Prostate gland (tissue), 2 donors: Measurements from ENCODE around the gene SLIT1. TPM values are rescaled to one million over a fixed set of nuclear protein-coding genes. Genes with fewer than 3 reads are reported as not detected.

ENCODE experiments used
- DNase-seq: peaks from one replicate; pipeline ENCODE4 v3.0.0-alpha.2; 2019; ENCODE audit warnings: low spot score
- H3K27ac ChIP-seq, 2 donors: fragments of 200-600 bp; sonication (generic); 2 replicates each; pipeline ENCODE4 v1.5.1; 2017 to 2019
- H3K27me3 ChIP-seq: fragments of 200-600 bp; sonication (generic); replicated peaks from 2 replicates; pipeline ENCODE4 v1.5.1; 2019; ENCODE audit not compliant: insufficient read depth
- H3K36me3 ChIP-seq, 2 donors: fragments of 200-600 bp; sonication (generic); 1 replicate in 1 of 2; 2 replicates in 1 of 2; pipeline versions ENCODE4 v1.5.1 to v1.8.1; 2017 to 2019
- H3K4me1 ChIP-seq: fragments of 200-600 bp; sonication (generic); replicated peaks from 2 replicates; pipeline ENCODE4 v1.5.1; 2019
- H3K4me3 ChIP-seq, 2 donors: fragments of 200-600 bp; sonication (generic); 2 replicates each; pipeline ENCODE4 v1.5.1; 2017 to 2019
- H3K9me3 ChIP-seq: fragments of 200-600 bp; sonication (generic); 2 replicates; pipeline ENCODE4 v1.5.1; 2017
- CTCF ChIP-seq, 4 experiments: fragments of 200-600 bp in 2 of 4; fragments of 450-650 bp in 2 of 4; sonication (generic) in 2 of 4; IDR thresholded peaks; 1 replicate in 3 of 4; 2 replicates in 1 of 4; pipeline ENCODE4 v1.5.1; 2016 to 2019; ENCODE audit warnings: antibody characterized with exemption in 4 of 4, mild to moderate bottlenecking in 2 of 4, moderate library complexity in 2 of 4
- POLR2A ChIP-seq: fragments of 450-650 bp; IDR thresholded peaks from one replicate; pipeline ENCODE4 v1.6.1; 2016; ENCODE audit warnings: antibody characterized with exemption, mild to moderate bottlenecking
- POLR2AphosphoS5 ChIP-seq: sonication (generic); formaldehyde crosslinking; IDR thresholded peaks from one replicate; pipeline ENCODE4 v1.6.1; 2017; ENCODE audit warnings: antibody characterized with exemption
- WGBS: methylation state at CpG from one replicate; pipeline ENCODE4 v1.1.5; 2018; 5-methylcytosine and 5-hydroxymethylcytosine counted together
- intact Hi-C: fragments of 100-400 bp; cut with DNase I; formaldehyde crosslinking; loops from one replicate; pipeline ENCODE4 v1.14.2; 2022
- total RNA-seq, 2 donors: library from RNA; depleted of rRNA; stranded (reverse); fragments of >200 nt; gene quantifications; one replicate each; pipeline ENCODE4 v1.1.0, GENCODE V29; 2016

The SLIT1 gene
- total RNA-seq, 2 donors from 2014 or later = 0.59 to 0.91 TPM

- no peaks in the 10 kb centered on the region for H3K36me3 ChIP-seq
- peaks cover under 1% of the 10 kb centered on the region for H3K27me3 ChIP-seq
- H3K4me1 ChIP-seq = peaks cover 5% of the 10 kb centered on the region
- intact Hi-C loops = no loop called here
- no peak for TF ChIP-seq POLR2AphosphoS5
- TF ChIP-seq POLR2A = no peak
- no peak for TF ChIP-seq CTCF (IDR thresholded peaks at IDR 0.05)
- 96% methylated on average over 2 of the region's 2 CpGs for WGBS
- no peak overlapping the region for H3K27ac ChIP-seq
- no peaks in the 10 kb centered on the region for H3K9me3 ChIP-seq
- H3K4me3 ChIP-seq = no peak overlapping the region
- no peak for DNase-seq
Measured at GRCh38 chr10:97190450-97190849, 4.7 kb upstream of the SLIT1 start.

DNA sequence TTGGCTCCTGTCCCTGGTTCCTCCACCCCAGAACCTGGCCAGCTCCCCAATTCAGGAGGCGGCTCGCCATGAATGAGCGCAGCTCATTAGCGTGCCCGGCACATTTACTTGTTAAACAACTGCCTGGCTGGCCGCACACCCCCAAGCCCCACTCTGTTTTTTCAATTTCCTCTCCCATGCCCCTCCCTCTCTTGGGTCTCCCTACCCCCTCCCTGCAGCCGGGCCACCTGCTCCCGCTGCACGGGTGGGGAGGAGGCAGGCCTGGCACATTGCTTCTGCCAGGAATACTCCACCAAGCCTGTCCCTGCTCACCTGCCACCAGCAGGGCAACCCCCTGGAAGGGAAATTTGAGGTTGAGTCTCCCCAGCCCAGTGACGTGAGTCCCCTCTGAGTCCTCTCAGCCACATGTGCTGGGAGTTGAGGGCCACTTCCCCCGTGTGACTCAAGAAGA, 2.5 kb upstream of the SLIT1 start:
- TF ChIP-seq CTCF (IDR thresholded peaks at IDR 0.05) = no peak
- TF ChIP-seq POLR2A = no peak
- TF ChIP-seq POLR2AphosphoS5 = no peak
- intact Hi-C loops = no loop called here
- Histone ChIP-seq H3K36me3 (no peaks in the 10 kb centered on the region), H3K9me3 (no peaks in the 10 kb centered on the region), H3K27ac (no peak overlapping the region), H3K27me3 (peaks cover 5% of the 10 kb centered on the region), H3K4me1 (peaks cover 7% of the 10 kb centered on the region), H3K4me3 (no peak overlapping the region)
- 50% methylated on average over 11 of the region's 11 CpGs for WGBS
- DNase-seq = no peak

- Histone ChIP-seq H3K4me1 (peaks cover 7% of the 10 kb centered on the region), H3K36me3 (no peaks in the 10 kb centered on the region), H3K27ac (no peak overlapping the region), H3K27me3 (peaks cover 5% of the 10 kb centered on the region), H3K9me3 (no peaks in the 10 kb centered on the region), H3K4me3 (no peak overlapping the region)
- TF ChIP-seq POLR2AphosphoS5 (no peak), CTCF (IDR thresholded peaks at IDR 0.05) (no peak), POLR2A (no peak)
- DNase-seq = no peak
- 96% methylated on average over 18 of the region's 18 CpGs for whole genome bisulfite sequencing
- intact Hi-C loops = no loop called here
Measured at GRCh38 chr10:97186911-97187310, 1.2 kb upstream of the SLIT1 start.

DNA sequence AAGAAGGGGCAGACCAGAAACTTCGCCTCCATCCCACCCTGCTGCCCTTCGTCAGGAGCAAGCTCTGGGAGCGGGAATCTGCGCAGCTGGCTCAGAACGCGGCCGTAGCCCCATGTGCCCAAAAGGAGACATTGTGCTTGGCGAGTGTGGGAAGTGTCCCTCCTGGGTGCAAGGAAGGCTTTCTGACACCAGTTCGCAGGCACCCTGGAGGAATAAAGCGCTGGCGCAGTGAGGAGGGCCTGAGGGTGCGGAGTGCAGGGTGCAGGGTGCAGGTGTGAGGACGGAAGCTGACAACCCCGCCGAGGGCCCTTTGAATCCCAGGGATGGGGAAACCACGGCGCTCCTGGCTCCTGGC, 811 bp downstream of the SLIT1 start:
- Histone ChIP-seq H3K27me3 (peaks cover 5% of the 10 kb centered on the region), H3K9me3 (no peaks in the 10 kb centered on the region), H3K4me1 (peaks cover 7% of the 10 kb centered on the region), H3K36me3 (no peaks in the 10 kb centered on the region), H3K27ac (no peak overlapping the region), H3K4me3 (no peak overlapping the region)
- no peak for TF ChIP-seq POLR2AphosphoS5
- TF ChIP-seq POLR2A = no peak
- no peak for TF ChIP-seq CTCF (IDR thresholded peaks at IDR 0.05)
- 37% methylated on average over 17 of the region's 17 CpGs for WGBS
- no peak for DNase-seq
- intact Hi-C loops = no loop called here

GRCh38 chr10:97183314-97183713, 2.4 kb downstream of the SLIT1 start:
- no peaks in the 10 kb centered on the region for H3K9me3 ChIP-seq
- DNase-seq = no peak
- H3K27me3 ChIP-seq = peaks cover 5% of the 10 kb centered on the region

More at GRCh38 chr10:97183314-97183713, 2.4 kb downstream of the SLIT1 start:
- Histone ChIP-seq H3K27ac (no peak overlapping the region), H3K36me3 (no peaks in the 10 kb centered on the region), H3K4me3 (no peak overlapping the region), H3K4me1 (peaks cover 7% of the 10 kb centered on the region)
- 97% methylated on average over 3 of the region's 3 CpGs for WGBS
- intact Hi-C loops = no loop called here
- no peak for TF ChIP-seq CTCF (IDR thresholded peaks at IDR 0.05)
